H1 (cell line): ENCODE data around the gene COMMD6. TPM values are rescaled to one million over a fixed set of nuclear protein-coding genes. Genes with fewer than 3 reads are reported as not detected.

ENCODE experiments used
- CTCF ChIA-PET: fragments of 300-600 bp; sonication (Branson Sonifier 250); formaldehyde crosslinking; loops from one replicate; lab custom pipeline; 2021; ENCODE audit not compliant: partially characterized antibody; lab: Charles Lee
- POLR2A ChIA-PET: fragments of 300-600 bp; sonication (Branson Sonifier 250); formaldehyde crosslinking; loops from one replicate; lab custom pipeline; 2021; ENCODE audit warnings: inconsistent platforms; ENCODE audit not compliant: partially characterized antibody; lab: Charles Lee
- DNase-seq, 2 experiments: peaks; one replicate each; pipeline versions ENCODE4 v3.0.0 to v3.0.0-alpha.2; 2010 to 2022; ENCODE audit warnings: low spot score in 2 of 2, low read depth in 1 of 2, mixed read lengths in 1 of 2
- FAIRE-seq: peaks from 2 replicates; lab custom pipeline; 2011; peaks lifted over from hg19 to GRCh38; lab: Jason Lieb, UNC
- H2AFZ ChIP-seq: 2 replicates; pipeline ENCODE4 v1.8.1; 2012; ENCODE audit warnings: low read length, inconsistent platforms
- H2AK5ac ChIP-seq: 2 replicates; pipeline ENCODE4 v1.6.1; 2013; ENCODE audit warnings: low read depth, low read length
- H2BK120ac ChIP-seq: replicated peaks from 2 replicates; pipeline ENCODE3; 2013; ENCODE audit warnings: low read depth, low read length, inconsistent platforms
- H2BK12ac ChIP-seq: 2 replicates; pipeline ENCODE4 v1.6.1; 2013; ENCODE audit warnings: low read depth, low read length
- H2BK15ac ChIP-seq: 2 replicates; pipeline ENCODE4 v1.6.1; 2013; ENCODE audit warnings: low read length
- H2BK20ac ChIP-seq: 2 replicates; pipeline ENCODE4 v1.6.1; 2013; ENCODE audit warnings: low read length
- H2BK5ac ChIP-seq: 2 replicates; pipeline ENCODE4 v1.6.1; 2013; ENCODE audit warnings: low read depth, low read length
- H3K14ac ChIP-seq: 2 replicates; pipeline ENCODE4 v1.6.1; 2013; ENCODE audit warnings: inconsistent platforms; ENCODE audit not compliant: insufficient read length
- H3K18ac ChIP-seq: 2 replicates; pipeline ENCODE4 v1.6.1; 2013; ENCODE audit warnings: low read length; ENCODE audit errors: extremely low read depth
- H3K23ac ChIP-seq: 2 replicates; pipeline ENCODE4 v1.6.1; 2013; ENCODE audit warnings: inconsistent platforms; ENCODE audit not compliant: insufficient read length
- H3K23me2 ChIP-seq: 2 replicates; pipeline ENCODE4 v1.6.1; 2013; ENCODE audit warnings: low read depth, low read length
- H3K27ac ChIP-seq: 2 replicates; pipeline ENCODE4 v1.6.1; 2011; ENCODE audit warnings: low read depth, low read length, inconsistent platforms
- H3K27me3 ChIP-seq, 4 experiments: replicated peaks in 1 of 4; 1 replicate in 1 of 4; 2 replicates in 3 of 4; pipeline versions ENCODE4 v1.6.1 to v1.8.1; 2011 to 2013; ENCODE audit warnings: low read length in 3 of 4, mild to moderate bottlenecking in 3 of 4, inconsistent platforms in 2 of 4, mixed read lengths in 2 of 4, moderate library complexity in 1 of 4; ENCODE audit not compliant: control insufficient read depth in 3 of 4, insufficient read depth in 3 of 4; ENCODE audit errors: extremely low read depth in 1 of 4
- H3K36me3 ChIP-seq, 4 experiments: 2 replicates each; pipeline versions ENCODE4 v1.6.1 to v1.8.1; 2011 to 2013; ENCODE audit warnings: mild to moderate bottlenecking in 4 of 4, low read length in 3 of 4, moderate library complexity in 2 of 4, control low read depth in 1 of 4, inconsistent platforms in 1 of 4; ENCODE audit not compliant: insufficient read depth in 4 of 4, control insufficient read depth in 2 of 4
- H3K4ac ChIP-seq: replicated peaks from 2 replicates; pipeline ENCODE3; 2013; ENCODE audit warnings: low read length, low read depth, mixed read lengths, inconsistent platforms; ENCODE audit not compliant: insufficient read length
- H3K4me1 ChIP-seq, 4 experiments: replicated peaks in 1 of 4; 1 replicate in 1 of 4; 2 replicates in 3 of 4; pipeline versions ENCODE4 v1.6.1 to v1.8.1; 2011 to 2013; ENCODE audit warnings: low read length in 3 of 4, inconsistent platforms in 2 of 4, mixed read lengths in 1 of 4; ENCODE audit not compliant: insufficient read depth in 4 of 4, control insufficient read depth in 3 of 4
- H3K4me2 ChIP-seq, 2 experiments: 2 replicates each; pipeline versions ENCODE4 v1.6.1 to v1.8.1; 2011 to 2013; ENCODE audit warnings: low read depth in 2 of 2, low read length in 2 of 2, control low read depth in 1 of 2, inconsistent platforms in 1 of 2, mild to moderate bottlenecking in 1 of 2; ENCODE audit not compliant: insufficient read depth in 1 of 2
- H3K4me3 ChIP-seq, 4 experiments: fragments of 200-600, 300-600 bp in 1 of 4; sonication (generic), shearing (Covaris generic), sonication (Bioruptor Twin) in 1 of 4; 2 replicates each; pipeline versions ENCODE4 v1.5.1 to v1.8.1; 2011 to 2016; ENCODE audit warnings: low read length in 4 of 4, low read depth in 3 of 4, control low read depth in 2 of 4, inconsistent platforms in 2 of 4, mild to moderate bottlenecking in 2 of 4, mixed read lengths in 1 of 4, moderate library complexity in 1 of 4; ENCODE audit not compliant: insufficient read depth in 2 of 4; ENCODE audit errors: extremely low read depth in 1 of 4
- H3K56ac ChIP-seq: replicated peaks from 2 replicates; pipeline ENCODE3; 2013; ENCODE audit warnings: low read depth, mild to moderate bottlenecking, mixed read lengths, low read length, inconsistent platforms; ENCODE audit not compliant: insufficient read length
- H3K79me1 ChIP-seq: 2 replicates; pipeline ENCODE4 v1.6.1; 2013; ENCODE audit warnings: low read depth, low read length, control low read depth
- H3K79me2 ChIP-seq, 2 experiments: 2 replicates each; pipeline versions ENCODE4 v1.6.1 to v1.8.1; 2012 to 2013; ENCODE audit warnings: low read length in 2 of 2, mild to moderate bottlenecking in 2 of 2, inconsistent platforms in 1 of 2; ENCODE audit not compliant: insufficient read depth in 2 of 2, control insufficient read depth in 1 of 2
- H3K9ac ChIP-seq, 4 experiments: replicated peaks in 1 of 4; 1 replicate in 1 of 4; 2 replicates in 3 of 4; pipeline versions ENCODE4 v1.6.1 to v1.8.1; 2011 to 2013; ENCODE audit warnings: low read depth in 3 of 4, low read length in 3 of 4, control low read depth in 2 of 4, mild to moderate bottlenecking in 2 of 4, moderate library complexity in 2 of 4, inconsistent platforms in 1 of 4; ENCODE audit errors: extremely low read depth in 1 of 4
- H3K9me3 ChIP-seq, 2 experiments: 2 replicates each; pipeline versions ENCODE4 v1.6.1 to v1.8.1; 2012 to 2013; ENCODE audit warnings: mild to moderate bottlenecking in 2 of 2, moderate library complexity in 2 of 2, control low read depth in 1 of 2, inconsistent platforms in 1 of 2, low read depth in 1 of 2, low read length in 1 of 2, mixed read lengths in 1 of 2; ENCODE audit not compliant: insufficient read depth in 2 of 2
- H4K20me1 ChIP-seq, 2 experiments: replicated peaks in 1 of 2; 2 replicates each; pipeline versions ENCODE3 to v1.8.1; 2011 to 2013; ENCODE audit warnings: inconsistent platforms in 2 of 2, low read length in 2 of 2, mild to moderate bottlenecking in 1 of 2; ENCODE audit not compliant: insufficient read depth in 2 of 2, control insufficient read depth in 1 of 2
- H4K5ac ChIP-seq: 2 replicates; pipeline ENCODE4 v1.6.1; 2013; ENCODE audit warnings: low read length, low read depth, mixed read lengths, inconsistent platforms; ENCODE audit not compliant: insufficient read length
- H4K8ac ChIP-seq: 2 replicates; pipeline ENCODE4 v1.8.0; 2013; ENCODE audit warnings: mild to moderate bottlenecking, moderate library complexity, low read length, inconsistent platforms; ENCODE audit not compliant: insufficient read depth; ENCODE audit errors: extremely low read depth
- H4K91ac ChIP-seq: replicated peaks from 2 replicates; pipeline ENCODE3; 2013; ENCODE audit warnings: low read length, mixed read lengths, inconsistent platforms; ENCODE audit not compliant: insufficient read length
- CBX5 ChIP-seq: fragments of 300-800, 300-1000 bp; sonication (generic); IDR thresholded peaks from 2 replicates; pipeline ENCODE4 v1.7.1; 2016; ENCODE audit warnings: antibody characterized with exemption, low read length, low read depth
- CTCF ChIP-seq, 3 experiments: IDR thresholded peaks; 1 replicate in 2 of 3; 2 replicates in 1 of 3; pipeline versions ENCODE4 v1.5.1 to v1.6.1; 2011; ENCODE audit warnings: low read length in 3 of 3, mild to moderate bottlenecking in 3 of 3, inconsistent platforms in 2 of 3, low read depth in 1 of 3, moderate library complexity in 1 of 3; ENCODE audit not compliant: insufficient read depth in 1 of 3; ENCODE audit errors: control extremely low read depth in 1 of 3
- E2F6 ChIP-seq: IDR thresholded peaks from 2 replicates; pipeline ENCODE4 v1.6.1; 2012; ENCODE audit warnings: inconsistent platforms
- EGR1 ChIP-seq: IDR thresholded peaks from 2 replicates; pipeline ENCODE4 v1.6.1; 2011; ENCODE audit warnings: low read depth, low read length, borderline replicate concordance
- KDM4A ChIP-seq: IDR thresholded peaks from one replicate; pipeline ENCODE4 v1.7.1; 2012; ENCODE audit warnings: low read depth, mild to moderate bottlenecking, moderate library complexity, low read length, inconsistent platforms; ENCODE audit not compliant: severe bottlenecking
- MAX ChIP-seq: IDR thresholded peaks from 2 replicates; pipeline ENCODE4 v1.6.1; 2012; ENCODE audit warnings: inconsistent platforms
- RBBP5 ChIP-seq: IDR thresholded peaks from 2 replicates; pipeline ENCODE4 v1.7.1; 2012; ENCODE audit warnings: low read depth, mild to moderate bottlenecking, inconsistent platforms, low read length, moderate library complexity, borderline replicate concordance
- SRF ChIP-seq: IDR thresholded peaks from 2 replicates; pipeline ENCODE4 v1.6.1; 2011; ENCODE audit warnings: mild to moderate bottlenecking, low read depth, low read length, moderate library complexity
- SUZ12 ChIP-seq: fragments of 200-600 bp; sonication (generic); IDR thresholded peaks from 2 replicates; pipeline ENCODE4 v1.6.1; 2012; ENCODE audit warnings: mild to moderate bottlenecking, inconsistent platforms, low read length, moderate library complexity, mixed read lengths
- TCF12 ChIP-seq: IDR thresholded peaks from 2 replicates; pipeline ENCODE4 v1.6.1; 2011; ENCODE audit warnings: low read depth, mild to moderate bottlenecking, low read length
- WGBS, 2 experiments: shearing (Covaris generic) in 1 of 2; methylation state at CpG; one replicate each; pipeline versions ENCODE4 v1.1.6 to v1.1.7; 2013 to 2015; ENCODE audit warnings: low lambda C conversion rate in 2 of 2, mixed read lengths in 2 of 2, inconsistent platforms in 1 of 2, low coverage in 1 of 2, missing lambda C conversion rate in 1 of 2; ENCODE audit not compliant: insufficient replicate concordance in 2 of 2, insufficient coverage in 1 of 2, insufficient read length in 1 of 2; ENCODE audit errors: extremely low coverage in 1 of 2, missing lambda C conversion rate in 1 of 2; 5-methylcytosine and 5-hydroxymethylcytosine counted together
- polyA plus RNA-seq, 7 experiments: library from polyadenylated mRNA; depleted of rRNA in 3 of 7; stranded (reverse) in 5 of 7; unstranded in 2 of 7; fragments of >200 nt in 5 of 7; fragments of 200-250 nt in 2 of 7; gene quantifications; 1 replicate in 5 of 7; 2 replicates in 1 of 7; 4 replicates in 1 of 7; pipeline versions ENCODE4 v1.2.1 to v1.2.3, GENCODE V29; 2011 to 2013; ENCODE audit warnings: missing spikeins in 2 of 7, mixed read lengths in 2 of 7
- total RNA-seq: library from RNA; stranded (reverse); fragmentation: NEBNext Ultra II Directional; extraction: Animal tissue kit (Norgen Biotek cat#: 25700); gene quantifications from 2 replicates; pipeline ENCODE4 v1.2.1, GENCODE V29; 2021

COMMD6 gene
- total and polyA plus RNA-seq, 2 of the 8 experiments (the other 6 are each of a cell fraction or from before 2014, with no cell fraction given) = 53.2 to 122 TPM

- DNase-seq = no peak
- no peak overlapping the region for H3K56ac ChIP-seq
- no peaks in the 10 kb centered on the region for H4K20me1 ChIP-seq
- no peak overlapping the region for H2BK5ac ChIP-seq
- H4K91ac ChIP-seq = no peak overlapping the region
- no peak overlapping the region for H4K8ac ChIP-seq
- no peak overlapping the region for H2BK20ac ChIP-seq
- H3K14ac ChIP-seq = no peak overlapping the region
- no peak overlapping the region for H2BK120ac ChIP-seq
- H3K18ac ChIP-seq = no peak overlapping the region
- no peak overlapping the region for H3K4me3 ChIP-seq
- FAIRE-seq = no peak
- H2AFZ ChIP-seq = no peak overlapping the region
- no peak overlapping the region for H4K5ac ChIP-seq
- H3K27ac ChIP-seq = no peak overlapping the region
- no peak overlapping the region for H2BK15ac ChIP-seq
- H3K79me1 ChIP-seq = no peaks in the 10 kb centered on the region; the same call in 1 of the 2 replicates
- no peaks in the 10 kb centered on the region for H3K27me3 ChIP-seq
- no peak overlapping the region for H2BK12ac ChIP-seq
- no peak overlapping the region for H3K9ac ChIP-seq
- ChIA-PET POLR2A (interaction anchor here (1.5 kb wide), 1 partner anchor 10 kb away, joined by 5 read pairs; the partner anchor contains the start of gene COMMD6), CTCF (interaction anchor here (0.8 to 1.5 kb wide), 3 partner anchors 66 to 289 kb away, joined by 3 to 5 read pairs (median 3); partner anchors contain the start of gene TBC1D4)
- peaks cover 0 to 25% of the 10 kb centered on the region in 2 experiments; a peak in 2 of 4 replicates for H3K79me2 ChIP-seq
- no peaks in the 10 kb centered on the region for H3K36me3 ChIP-seq
- H3K23me2 ChIP-seq = peaks cover 4% of the 10 kb centered on the region
- H3K4me1 ChIP-seq = peaks cover 0 to 7% (median 2%) of the 10 kb centered on the region in 4 experiments; a peak in 2 of 7 replicates
- no peak overlapping the region for H3K4me2 ChIP-seq
- WGBS, 2 experiments = 86% methylated on average over 3 of the region's 3 CpGs; no CpG with 5 or more reads in 1 of the 2 experiments
- H2AK5ac ChIP-seq = no peak overlapping the region
- no peak overlapping the region for H3K4ac ChIP-seq
- H3K23ac ChIP-seq = peak overlapping the region; percentile 70
- H3K9me3 ChIP-seq = no peaks in the 10 kb centered on the region
- TF ChIP-seq RBBP5 (no peak), TCF12 (no peak), MAX (no peak), CBX5 (no peak), KDM4A (no peak), EGR1 (no peak), SUZ12 (no peak), SRF (no peak), CTCF (IDR thresholded peaks at IDR 0.05; ENCODE audit: control extremely low read depth in 1 of 3, insufficient read depth in 1 of 3, low read depth in 1 of 3, low read length in 3 of 3) (no peak), E2F6 (no peak)
Observed at GRCh38 chr13:75547917-75548316, 10.3 kb upstream of the COMMD6 start.
